Measurements from ENCODE around the gene LMBR1.
"Not testable (repeated sequence)": the region's sequence is repeated elsewhere in the genome, so short reads cannot be mapped to it uniquely, and the experiment has no call there.

The LMBR1 gene

GRCh38 chr7:156892821-156893706 is at the start of gene LMBR1:
Gene LMBR1, minus strand, starts transcription at chr7:156893183. Its CDS starts 190 bp downstream, at chr7:156892993.
- DNase-seq (ENCODE audit: low read depth in 2 of 2): peak; percentile 89 to 91

- no peak for DNase-seq (ENCODE audit: low read depth in 2 of 2)
Observed at GRCh38 chr7:156942708-156943090, 49.7 kb upstream of the LMBR1 start.

- no peak for DNase-seq (ENCODE audit: low read depth in 2 of 2)
Observed at GRCh38 chr7:156941393-156942182, 48.6 kb upstream of the LMBR1 start.

- DNase-seq (ENCODE audit: low read depth in 2 of 2): no peak
Observed at GRCh38 chr7:156940421-156941122, 47.6 kb upstream of the LMBR1 start.

GRCh38 chr7:156936766-156937165 is 43.8 kb upstream of the LMBR1 start:
- not testable (repeated sequence) for DNase-seq (ENCODE audit: low read depth in 2 of 2)

- DNase-seq (ENCODE audit: low read depth in 2 of 2): no peak
Observed at GRCh38 chr7:156935250-156935649, 42.3 kb upstream of the LMBR1 start.

GRCh38 chr7:156932006-156932405 is 39.0 kb upstream of the LMBR1 start:
- DNase-seq (ENCODE audit: low read depth in 2 of 2): no peak

- DNase-seq (ENCODE audit: low read depth in 2 of 2): no peak
Observed at GRCh38 chr7:156929789-156930539, 37.0 kb upstream of the LMBR1 start.

GRCh38 chr7:156928406-156928747 is 35.4 kb upstream of the LMBR1 start:
- no peak for DNase-seq (ENCODE audit: low read depth in 2 of 2)

- DNase-seq (ENCODE audit: low read depth in 2 of 2): no peak
Observed at GRCh38 chr7:156927571-156928405, 34.8 kb upstream of the LMBR1 start.

- not testable (repeated sequence) for DNase-seq (ENCODE audit: low read depth in 2 of 2)
Observed at GRCh38 chr7:156925821-156926220, 32.8 kb upstream of the LMBR1 start.

- DNase-seq (ENCODE audit: low read depth in 2 of 2): not testable (repeated sequence)
Observed at GRCh38 chr7:156922304-156922703, 29.3 kb upstream of the LMBR1 start.

GRCh38 chr7:156920487-156921373 is 27.7 kb upstream of the LMBR1 start:
- not testable (repeated sequence) for DNase-seq (ENCODE audit: low read depth in 2 of 2)

- no peak for DNase-seq (ENCODE audit: low read depth in 2 of 2)
Observed at GRCh38 chr7:156920076-156920475, 27.1 kb upstream of the LMBR1 start.

- no peak for DNase-seq (ENCODE audit: low read depth in 2 of 2)
Observed at GRCh38 chr7:156919132-156919713, 26.2 kb upstream of the LMBR1 start.

GRCh38 chr7:156918635-156919034 is 25.7 kb upstream of the LMBR1 start:
- DNase-seq (ENCODE audit: low read depth in 2 of 2): no peak

- not testable (repeated sequence) for DNase-seq (ENCODE audit: low read depth in 2 of 2)
Observed at GRCh38 chr7:156909574-156910252, 16.7 kb upstream of the LMBR1 start.

GRCh38 chr7:156907656-156908055 is 14.7 kb upstream of the LMBR1 start:
- DNase-seq (ENCODE audit: low read depth in 2 of 2): no peak
